WTC11 (cell line): ENCODE measurements around the gene ROBO2.

Experiments used
- FOXJ3 ChIP-seq: sonication (generic); formaldehyde crosslinking; IDR thresholded peaks from 2 replicates; pipeline ENCODE4 v1.9.0; 2021; ENCODE audit warnings: missing genetic modification reagents, mild to moderate bottlenecking, borderline replicate concordance
- JAZF1 ChIP-seq: fragments of 250-450 bp; sonication (Bioruptor Pico); IDR thresholded peaks from 2 replicates; pipeline ENCODE4 v1.9.0; 2021; ENCODE audit warnings: moderate library complexity, mild to moderate bottlenecking, inconsistent platforms
- ZNF423 ChIP-seq: fragments of 250-450 bp; sonication (Bioruptor Pico); IDR thresholded peaks from 2 replicates; pipeline ENCODE4 v2.1.2; 2022; ENCODE audit warnings: mild to moderate bottlenecking, moderate library complexity
- TF ChIP-seq, protein P1 (sequence below): sonication (generic); formaldehyde crosslinking; IDR thresholded peaks from 2 replicates; pipeline ENCODE4 v1.8.0; 2022; ENCODE audit warnings: mild to moderate bottlenecking, missing genetic modification reagents
- TF ChIP-seq, protein P2 (sequence below): sonication (generic); formaldehyde crosslinking; IDR thresholded peaks from 2 replicates; pipeline ENCODE4 v1.8.1; 2023; ENCODE audit warnings: mild to moderate bottlenecking, missing genetic modification reagents, moderate library complexity
- TF ChIP-seq, protein P3 (sequence below): fragments of 200-600 bp; IDR thresholded peaks from 2 replicates; pipeline ENCODE4 v1.8.0; 2022; ENCODE audit warnings: antibody characterized with exemption

DNA sequence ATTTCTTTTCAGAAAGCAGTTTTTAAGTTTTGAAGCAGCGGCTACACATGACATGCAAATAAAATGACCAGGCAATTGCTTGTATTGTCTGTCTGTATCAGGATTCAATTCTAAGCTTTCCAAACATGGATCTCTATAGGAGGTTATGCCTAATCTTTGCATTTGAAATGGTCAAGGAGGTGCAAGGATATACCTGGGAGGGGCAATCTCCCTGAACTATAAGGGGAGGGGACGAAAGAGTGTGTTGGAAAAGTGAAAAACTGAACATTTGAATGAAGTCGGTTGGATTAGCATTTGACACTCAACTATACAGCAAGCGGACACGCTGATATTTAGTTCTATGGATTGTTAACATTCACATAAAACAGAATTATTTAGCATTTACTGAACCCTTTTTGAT lies 11.7 kb downstream of the ROBO2 start:
- TF ChIP-seq, protein P1, sequence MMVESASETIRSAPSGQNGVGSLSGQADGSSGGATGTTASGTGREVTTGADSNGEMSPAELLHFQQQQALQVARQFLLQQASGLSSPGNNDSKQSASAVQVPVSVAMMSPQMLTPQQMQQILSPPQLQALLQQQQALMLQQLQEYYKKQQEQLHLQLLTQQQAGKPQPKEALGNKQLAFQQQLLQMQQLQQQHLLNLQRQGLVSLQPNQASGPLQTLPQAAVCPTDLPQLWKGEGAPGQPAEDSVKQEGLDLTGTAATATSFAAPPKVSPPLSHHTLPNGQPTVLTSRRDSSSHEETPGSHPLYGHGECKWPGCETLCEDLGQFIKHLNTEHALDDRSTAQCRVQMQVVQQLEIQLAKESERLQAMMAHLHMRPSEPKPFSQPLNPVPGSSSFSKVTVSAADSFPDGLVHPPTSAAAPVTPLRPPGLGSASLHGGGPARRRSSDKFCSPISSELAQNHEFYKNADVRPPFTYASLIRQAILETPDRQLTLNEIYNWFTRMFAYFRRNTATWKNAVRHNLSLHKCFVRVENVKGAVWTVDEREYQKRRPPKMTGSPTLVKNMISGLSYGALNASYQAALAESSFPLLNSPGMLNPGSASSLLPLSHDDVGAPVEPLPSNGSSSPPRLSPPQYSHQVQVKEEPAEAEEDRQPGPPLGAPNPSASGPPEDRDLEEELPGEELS, result no peak
- TF ChIP-seq, protein P2, sequence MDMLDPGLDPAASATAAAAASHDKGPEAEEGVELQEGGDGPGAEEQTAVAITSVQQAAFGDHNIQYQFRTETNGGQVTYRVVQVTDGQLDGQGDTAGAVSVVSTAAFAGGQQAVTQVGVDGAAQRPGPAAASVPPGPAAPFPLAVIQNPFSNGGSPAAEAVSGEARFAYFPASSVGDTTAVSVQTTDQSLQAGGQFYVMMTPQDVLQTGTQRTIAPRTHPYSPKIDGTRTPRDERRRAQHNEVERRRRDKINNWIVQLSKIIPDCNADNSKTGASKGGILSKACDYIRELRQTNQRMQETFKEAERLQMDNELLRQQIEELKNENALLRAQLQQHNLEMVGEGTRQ, result no peak
- TF ChIP-seq, protein P3, sequence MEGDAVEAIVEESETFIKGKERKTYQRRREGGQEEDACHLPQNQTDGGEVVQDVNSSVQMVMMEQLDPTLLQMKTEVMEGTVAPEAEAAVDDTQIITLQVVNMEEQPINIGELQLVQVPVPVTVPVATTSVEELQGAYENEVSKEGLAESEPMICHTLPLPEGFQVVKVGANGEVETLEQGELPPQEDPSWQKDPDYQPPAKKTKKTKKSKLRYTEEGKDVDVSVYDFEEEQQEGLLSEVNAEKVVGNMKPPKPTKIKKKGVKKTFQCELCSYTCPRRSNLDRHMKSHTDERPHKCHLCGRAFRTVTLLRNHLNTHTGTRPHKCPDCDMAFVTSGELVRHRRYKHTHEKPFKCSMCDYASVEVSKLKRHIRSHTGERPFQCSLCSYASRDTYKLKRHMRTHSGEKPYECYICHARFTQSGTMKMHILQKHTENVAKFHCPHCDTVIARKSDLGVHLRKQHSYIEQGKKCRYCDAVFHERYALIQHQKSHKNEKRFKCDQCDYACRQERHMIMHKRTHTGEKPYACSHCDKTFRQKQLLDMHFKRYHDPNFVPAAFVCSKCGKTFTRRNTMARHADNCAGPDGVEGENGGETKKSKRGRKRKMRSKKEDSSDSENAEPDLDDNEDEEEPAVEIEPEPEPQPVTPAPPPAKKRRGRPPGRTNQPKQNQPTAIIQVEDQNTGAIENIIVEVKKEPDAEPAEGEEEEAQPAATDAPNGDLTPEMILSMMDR, result no peak
- TF ChIP-seq FOXJ3 (CRISPR knock-in tag) (no peak), ZNF423 (CRISPR knock-in tag) (no peak), JAZF1 (CRISPR knock-in tag) (no peak)
